ENCODE data around the gene SLC44A4.

SLC44A4 gene

GRCh38 chr6:31837369-31838113, 41.3 kb downstream of the SLC44A4 start:
- DNase-seq (ENCODE audit: extremely low spot score) = no peak
- CTCF ChIA-PET = interaction anchor here (0.8 kb wide), 1 partner anchor 11 kb away, joined by 3 read pairs; no protein-coding TSS in a partner anchor

GRCh38 chr6:31836474-31837368, 42.1 kb downstream of the SLC44A4 start:
- CTCF ChIA-PET = interaction anchor here (0.8 kb wide), 1 partner anchor 10 kb away, joined by 3 read pairs; no protein-coding TSS in a partner anchor
- POLR2A ChIA-PET = interaction anchor here (0.7 to 12.0 kb wide), 11 partner anchors 7 to 176 kb away, joined by 3 to 104 read pairs (median 5); partner anchors contain the start of genes ABHD16A, C6orf47, HSPA1A and HSPA1B
- TF ChIP-seq FOXA1 (IDR thresholded peaks at IDR 0.05) (no peak), CTBP1 (IDR thresholded peaks at IDR 0.05; ENCODE audit: borderline replicate concordance) (no peak), L3MBTL2 (conservative IDR thresholded peaks at IDR 0.05) (no peak), PKNOX1 (IDR thresholded peaks at IDR 0.05) (no peak), SP1 (IDR thresholded peaks at IDR 0.05) (no peak), TARDBP (IDR thresholded peaks at IDR 0.05) (no peak), ZNF384 (IDR thresholded peaks at IDR 0.05) (no peak), HDGF (IDR thresholded peaks at IDR 0.05; ENCODE audit: borderline replicate concordance) (no peak), LEF1 (IDR thresholded peaks at IDR 0.05; ENCODE audit: borderline replicate concordance) (no peak), SUZ12 (IDR thresholded peaks at IDR 0.05) (no peak), BHLHE40 (IDR thresholded peaks at IDR 0.05; ENCODE audit: borderline replicate concordance) (no peak), FOXM1 (IDR thresholded peaks at IDR 0.05; ENCODE audit: borderline replicate concordance) (no peak), NFRKB (IDR thresholded peaks at IDR 0.05) (no peak), ELF4 (IDR thresholded peaks at IDR 0.05) (no peak), ARNT (IDR thresholded peaks at IDR 0.05) (no peak)
- DNase-seq (ENCODE audit: extremely low spot score) = no peak

More at GRCh38 chr6:31837369-31838113, 41.3 kb downstream of the SLC44A4 start:
- POLR2A ChIA-PET = interaction anchor here (0.7 to 12.0 kb wide), 9 partner anchors 10 to 177 kb away, joined by 3 to 104 read pairs (median 5); partner anchors contain the start of genes C6orf47, HSPA1A, HSPA1B and HSPA1L
- TF ChIP-seq FOXM1 (IDR thresholded peaks at IDR 0.05; ENCODE audit: borderline replicate concordance) (no peak), ELF4 (IDR thresholded peaks at IDR 0.05) (no peak)

GRCh38 chr6:31836047-31836473, 42.7 kb downstream of the SLC44A4 start:
- TF ChIP-seq ELF4 (IDR thresholded peaks at IDR 0.05) (no peak), FOXM1 (IDR thresholded peaks at IDR 0.05; ENCODE audit: borderline replicate concordance) (no peak), L3MBTL2 (conservative IDR thresholded peaks at IDR 0.05) (no peak), CTBP1 (IDR thresholded peaks at IDR 0.05; ENCODE audit: borderline replicate concordance) (no peak), FOXA1 (IDR thresholded peaks at IDR 0.05) (no peak), SP1 (IDR thresholded peaks at IDR 0.05) (no peak), TARDBP (IDR thresholded peaks at IDR 0.05) (no peak), FOXK2 (IDR thresholded peaks at IDR 0.05) (no peak), PKNOX1 (IDR thresholded peaks at IDR 0.05) (no peak), BHLHE40 (IDR thresholded peaks at IDR 0.05; ENCODE audit: borderline replicate concordance) (no peak), ARNT (IDR thresholded peaks at IDR 0.05) (no peak), SUZ12 (IDR thresholded peaks at IDR 0.05) (no peak), HDGF (IDR thresholded peaks at IDR 0.05; ENCODE audit: borderline replicate concordance) (no peak), NFRKB (IDR thresholded peaks at IDR 0.05) (no peak), ZNF384 (IDR thresholded peaks at IDR 0.05) (no peak)
- CTCF ChIA-PET = interaction anchor here (0.7 kb wide), 1 partner anchor 58 kb away, joined by 6 read pairs; no protein-coding TSS in a partner anchor
- POLR2A ChIA-PET = interaction anchor here (0.9 to 12.0 kb wide), 10 partner anchors 8 to 175 kb away, joined by 3 to 104 read pairs (median 6); partner anchors contain the start of genes ABHD16A, C6orf47, HSPA1A and HSPA1B
- no peak for DNase-seq (ENCODE audit: extremely low spot score)

- TF ChIP-seq ELF4 (IDR thresholded peaks at IDR 0.05) (peak; percentile 91), L3MBTL2 (conservative IDR thresholded peaks at IDR 0.05) (peak; percentile 78), TARDBP (IDR thresholded peaks at IDR 0.05) (no peak), FOXK2 (IDR thresholded peaks at IDR 0.05) (no peak), BHLHE40 (IDR thresholded peaks at IDR 0.05; ENCODE audit: borderline replicate concordance) (no peak), FOXM1 (IDR thresholded peaks at IDR 0.05; ENCODE audit: borderline replicate concordance) (no peak), ARNT (IDR thresholded peaks at IDR 0.05) (no peak), SP1 (IDR thresholded peaks at IDR 0.05) (no peak)
- ChIA-PET POLR2A (interaction anchor here (0.9 to 12.0 kb wide), 10 partner anchors 8 to 174 kb away, joined by 3 to 104 read pairs (median 10); partner anchors contain the start of genes C6orf47, HSPA1A, HSPA1B and HSPA1L), CTCF (interaction anchor here (1.0 kb wide), 1 partner anchor 44 kb away, joined by 4 read pairs; no protein-coding TSS in a partner anchor)
- peak; percentile 85 for DNase-seq (ENCODE audit: extremely low spot score)
Observed at GRCh38 chr6:31834367-31835250, 44.2 kb downstream of the SLC44A4 start.

All from HEK293T (cell line).